Breast epithelium (tissue), 4 donors: ENCODE data around the gene KLHDC8A. TPM values are rescaled to one million over a fixed set of nuclear protein-coding genes. Genes with fewer than 3 reads are reported as not detected.
"Not testable (repeated sequence)": the region's sequence is repeated elsewhere in the genome, so short reads cannot be mapped to it uniquely, and the experiment has no call there.

Source experiments
- DNase-seq, 2 donors: peaks; one replicate each; pipeline ENCODE4 v3.0.0-alpha.2; 2019; ENCODE audit warnings: low spot score in 2 of 2
- H3K27ac ChIP-seq, 2 donors: fragments of 200-600 bp; sonication (generic) in 1 of 2; one replicate each; pipeline ENCODE4 v1.5.1; 2016 to 2019; ENCODE audit warnings: mild to moderate bottlenecking in 1 of 2
- H3K27me3 ChIP-seq, 2 donors: fragments of 200-600 bp; sonication (generic) in 1 of 2; one replicate each; pipeline versions ENCODE4 v1.5.1 to v1.6.0; 2017 to 2019; ENCODE audit warnings: control low read depth in 1 of 2, mild to moderate bottlenecking in 1 of 2
- H3K36me3 ChIP-seq: fragments of 200-600 bp; one replicate; pipeline ENCODE4 v1.5.1; 2019
- H3K4me1 ChIP-seq, 2 donors: fragments of 200-600 bp; sonication (generic); one replicate each; pipeline ENCODE4 v1.5.1; 2016 to 2019; ENCODE audit warnings: control low read depth in 1 of 2
- H3K4me3 ChIP-seq, 3 donors: fragments of 200-600 bp; sonication (generic); 1 replicate in 2 of 3; 2 replicates in 1 of 3; pipeline ENCODE4 v1.5.1; 2016 to 2019; ENCODE audit warnings: mild to moderate bottlenecking in 3 of 3, moderate library complexity in 2 of 3
- H3K9me3 ChIP-seq, 2 donors: fragments of 200-600 bp; sonication (generic) in 1 of 2; one replicate each; pipeline ENCODE4 v1.5.1; 2016 to 2019; ENCODE audit warnings: control low read depth in 1 of 2
- POLR2A ChIP-seq: fragments of 450-650 bp; IDR thresholded peaks from one replicate; pipeline ENCODE4 v1.6.1; 2016; ENCODE audit warnings: antibody characterized with exemption, mild to moderate bottlenecking, moderate library complexity
- POLR2AphosphoS5 ChIP-seq, 3 donors: sonication (generic); formaldehyde crosslinking; IDR thresholded peaks; one replicate each; pipeline ENCODE4 v1.6.1; 2017; ENCODE audit warnings: antibody characterized with exemption in 3 of 3
- intact Hi-C: fragments of 100-400 bp; cut with DNase I; formaldehyde crosslinking; loops from one replicate; pipeline ENCODE4 v1.15.1; 2023; ENCODE audit warnings: low total_unique reads
- total RNA-seq, 3 donors: library from RNA; depleted of rRNA; stranded (reverse); fragments of >200 nt; gene quantifications; one replicate each; pipeline ENCODE4 v1.1.0, GENCODE V29; 2016
- TF ChIP-seq, protein P1 (sequence below), 3 donors: fragments of 450-650 bp; IDR thresholded peaks; one replicate each; pipeline ENCODE4 v1.5.1; 2016 to 2017; ENCODE audit warnings: antibody characterized with exemption in 3 of 3, mild to moderate bottlenecking in 3 of 3, moderate library complexity in 3 of 3

Gene KLHDC8A
- total RNA-seq, 3 donors from 2014 or later, result not detected

GRCh38 chr1:205392650-205393049 is 35.9 kb upstream of the KLHDC8A start:
- Histone ChIP-seq H3K36me3 (no peaks in the 10 kb centered on the region), H3K27me3 (no peaks in the 10 kb centered on the region), H3K4me3 (no peak overlapping the region), H3K9me3 (no peaks in the 10 kb centered on the region), H3K27ac (no peak overlapping the region), H3K4me1 (no peaks in the 10 kb centered on the region)
- TF ChIP-seq POLR2A (no peak), POLR2AphosphoS5 (IDR thresholded peaks at IDR 0.05) (no peak)
- TF ChIP-seq, protein P1, sequence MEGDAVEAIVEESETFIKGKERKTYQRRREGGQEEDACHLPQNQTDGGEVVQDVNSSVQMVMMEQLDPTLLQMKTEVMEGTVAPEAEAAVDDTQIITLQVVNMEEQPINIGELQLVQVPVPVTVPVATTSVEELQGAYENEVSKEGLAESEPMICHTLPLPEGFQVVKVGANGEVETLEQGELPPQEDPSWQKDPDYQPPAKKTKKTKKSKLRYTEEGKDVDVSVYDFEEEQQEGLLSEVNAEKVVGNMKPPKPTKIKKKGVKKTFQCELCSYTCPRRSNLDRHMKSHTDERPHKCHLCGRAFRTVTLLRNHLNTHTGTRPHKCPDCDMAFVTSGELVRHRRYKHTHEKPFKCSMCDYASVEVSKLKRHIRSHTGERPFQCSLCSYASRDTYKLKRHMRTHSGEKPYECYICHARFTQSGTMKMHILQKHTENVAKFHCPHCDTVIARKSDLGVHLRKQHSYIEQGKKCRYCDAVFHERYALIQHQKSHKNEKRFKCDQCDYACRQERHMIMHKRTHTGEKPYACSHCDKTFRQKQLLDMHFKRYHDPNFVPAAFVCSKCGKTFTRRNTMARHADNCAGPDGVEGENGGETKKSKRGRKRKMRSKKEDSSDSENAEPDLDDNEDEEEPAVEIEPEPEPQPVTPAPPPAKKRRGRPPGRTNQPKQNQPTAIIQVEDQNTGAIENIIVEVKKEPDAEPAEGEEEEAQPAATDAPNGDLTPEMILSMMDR (IDR thresholded peaks at IDR 0.05), result no peak
- intact Hi-C loops, result no loop called here
- no peak for DNase-seq

DNA sequence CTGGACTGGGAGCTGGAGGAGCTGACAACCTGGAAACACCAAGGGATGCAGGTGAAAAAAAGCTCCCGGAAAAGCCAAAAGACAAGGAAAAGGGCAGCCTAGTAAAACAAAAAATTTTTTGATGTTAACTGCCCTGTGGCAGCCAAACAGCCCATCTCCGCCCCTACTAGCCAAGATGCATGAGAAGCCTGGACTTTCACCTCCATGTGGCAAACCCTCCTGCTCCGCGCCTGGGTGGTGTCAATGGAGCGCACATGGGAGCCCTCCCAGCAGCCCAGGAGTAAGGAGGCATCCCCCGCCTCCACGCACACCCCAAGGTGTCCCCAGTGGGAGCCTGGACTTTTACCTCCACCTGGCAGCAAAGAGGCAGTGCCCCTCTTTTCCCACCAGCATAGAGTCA is 34.7 kb upstream of the KLHDC8A start:
- H3K27me3 ChIP-seq, result no peaks in the 10 kb centered on the region

GRCh38 chr1:205387845-205388244 is 31.1 kb upstream of the KLHDC8A start:
- Histone ChIP-seq H3K27ac (no peak overlapping the region), H3K27me3 (no peaks in the 10 kb centered on the region), H3K4me3 (no peak overlapping the region), H3K9me3 (no peaks in the 10 kb centered on the region), H3K4me1 (no peaks in the 10 kb centered on the region), H3K36me3 (no peaks in the 10 kb centered on the region)
- intact Hi-C loops, result no loop called here
- no peak for DNase-seq
- TF ChIP-seq POLR2A (no peak), POLR2AphosphoS5 (IDR thresholded peaks at IDR 0.05) (no peak)
- TF ChIP-seq, protein P1 (IDR thresholded peaks at IDR 0.05), result no peak

More for the DNA sequence above, 34.7 kb upstream of the KLHDC8A start:
- no peak overlapping the region for H3K27ac ChIP-seq
- intact Hi-C loops, result no loop called here
- TF ChIP-seq POLR2A (no peak), POLR2AphosphoS5 (IDR thresholded peaks at IDR 0.05) (no peak)
- TF ChIP-seq, protein P1 (IDR thresholded peaks at IDR 0.05), result no peak
- H3K4me1 ChIP-seq, result no peaks in the 10 kb centered on the region
- no peak overlapping the region for H3K4me3 ChIP-seq
- H3K9me3 ChIP-seq, result no peaks in the 10 kb centered on the region
- no peaks in the 10 kb centered on the region for H3K36me3 ChIP-seq
- DNase-seq, result no peak

GRCh38 chr1:205382990-205383389 is 26.3 kb upstream of the KLHDC8A start:
- H3K27me3 ChIP-seq, DNase-seq, H3K9me3 ChIP-seq, intact Hi-C loops, H3K27ac ChIP-seq, H3K4me3 ChIP-seq, H3K36me3 ChIP-seq, H3K4me1 ChIP-seq: not testable (repeated sequence)

DNA sequence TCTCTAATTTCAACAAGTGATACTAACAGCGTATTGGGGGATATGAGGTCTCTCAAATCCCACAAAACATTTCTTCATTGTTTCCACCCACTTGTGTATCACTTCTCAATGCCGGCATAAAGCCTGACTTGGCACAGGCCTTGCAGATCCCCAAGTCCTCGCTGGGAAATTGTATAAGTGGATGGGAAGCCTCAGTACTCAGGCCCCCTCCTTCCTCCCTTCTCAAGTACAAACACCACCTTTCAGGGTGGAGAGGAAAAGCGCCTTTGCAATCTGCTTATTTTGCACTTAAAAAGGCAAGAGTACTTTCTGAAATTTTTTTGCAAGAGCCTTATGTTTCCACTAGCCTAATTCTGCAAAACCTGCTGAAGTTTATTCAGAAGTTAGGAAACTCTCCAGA is 25.8 kb upstream of the KLHDC8A start:
- H3K27ac ChIP-seq, result no peak overlapping the region
- H3K4me3 ChIP-seq, result no peak overlapping the region
- intact Hi-C loops, result no loop called here
- TF ChIP-seq POLR2AphosphoS5 (IDR thresholded peaks at IDR 0.05) (no peak), POLR2A (no peak)
- no peaks in the 10 kb centered on the region for H3K36me3 ChIP-seq
- H3K9me3 ChIP-seq, result no peaks in the 10 kb centered on the region
- no peaks in the 10 kb centered on the region for H3K4me1 ChIP-seq
- no peak for DNase-seq
- H3K27me3 ChIP-seq, result no peaks in the 10 kb centered on the region

DNA sequence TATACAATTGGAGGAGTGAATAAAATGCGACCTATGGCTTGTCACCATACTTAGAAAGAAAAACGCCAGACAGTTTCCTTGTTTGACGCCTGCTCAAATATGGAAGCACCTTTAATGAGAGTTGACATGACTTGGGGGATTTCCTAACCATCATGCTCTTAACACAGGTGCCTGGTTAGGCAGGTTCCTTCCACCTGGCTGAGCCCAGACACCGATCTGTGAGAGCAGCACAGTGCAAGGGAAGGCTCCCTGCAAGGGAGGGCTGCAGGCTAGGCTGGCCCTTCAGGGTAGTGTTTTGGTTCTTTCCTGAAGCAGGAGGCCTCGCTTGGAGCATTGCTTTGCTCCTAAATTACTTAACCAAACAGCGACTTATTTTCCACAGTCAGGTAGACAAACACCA is 24.6 kb upstream of the KLHDC8A start:
- Histone ChIP-seq H3K36me3 (no peaks in the 10 kb centered on the region), H3K9me3 (no peaks in the 10 kb centered on the region), H3K4me3 (no peak overlapping the region), H3K27me3 (no peaks in the 10 kb centered on the region), H3K27ac (no peak overlapping the region), H3K4me1 (no peaks in the 10 kb centered on the region)
- no peak for TF ChIP-seq POLR2A
- DNase-seq, result no peak
- intact Hi-C loops, result no loop called here

DNA sequence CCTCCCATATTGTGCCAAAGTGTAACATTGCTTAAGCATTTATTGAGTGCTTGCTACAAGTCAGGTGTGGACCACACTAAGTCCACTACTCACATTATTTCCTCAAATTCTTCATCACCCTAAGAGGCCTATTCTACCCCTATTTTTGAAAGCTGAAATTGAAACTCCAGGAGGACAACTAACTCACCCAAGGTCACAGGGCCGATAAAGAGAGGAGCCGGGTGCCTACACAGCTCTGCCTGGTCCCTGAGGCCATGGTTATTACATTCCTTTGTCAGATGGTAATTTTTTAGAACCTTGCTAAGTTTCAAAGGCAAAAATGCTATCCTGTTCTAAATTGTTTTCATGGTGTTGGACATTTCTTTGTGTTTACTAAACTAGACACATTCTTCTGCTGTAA is 24.2 kb upstream of the KLHDC8A start:
- no peak overlapping the region for H3K27ac ChIP-seq
- intact Hi-C loops, result no loop called here
- no peak for DNase-seq

More for the DNA sequence above, 24.2 kb upstream of the KLHDC8A start:
- H3K27me3 ChIP-seq, result no peaks in the 10 kb centered on the region
- H3K4me3 ChIP-seq, result no peak overlapping the region
- no peaks in the 10 kb centered on the region for H3K4me1 ChIP-seq
- H3K36me3 ChIP-seq, result no peaks in the 10 kb centered on the region
- TF ChIP-seq, protein P1 (IDR thresholded peaks at IDR 0.05), result no peak
- no peak for TF ChIP-seq POLR2AphosphoS5 (IDR thresholded peaks at IDR 0.05)
- no peak for TF ChIP-seq POLR2A
- no peaks in the 10 kb centered on the region for H3K9me3 ChIP-seq
